GM12892 (cell line): ENCODE measurements around the gene PRR36.

Experiments used
- DNase-seq: peaks from one replicate; pipeline ENCODE4 v3.0.0; 2011; ENCODE audit not compliant: insufficient read length
- FAIRE-seq: peaks from 2 replicates; lab custom pipeline; 2011; peaks lifted over from hg19 to GRCh38; lab: Jason Lieb, UNC
- POLR2A ChIP-seq: IDR thresholded peaks from 2 replicates; pipeline ENCODE4 v1.6.1; 2011; ENCODE audit warnings: low read depth, low read length, control low read depth
- POLR2AphosphoS5 ChIP-seq: IDR thresholded peaks from 2 replicates; pipeline ENCODE4 v1.6.1; 2011; ENCODE audit warnings: low read depth, low read length, control low read depth
- TAF1 ChIP-seq: IDR thresholded peaks from 2 replicates; pipeline ENCODE4 v1.6.1; 2011; ENCODE audit warnings: low read depth, mild to moderate bottlenecking, control low read depth, low read length, borderline replicate concordance

Gene PRR36

GRCh38 chr19:7866399-7867091, 7.6 kb downstream of the PRR36 start:
- TF ChIP-seq POLR2A: no peak
- TF ChIP-seq POLR2AphosphoS5: no peak
- no peak for TF ChIP-seq TAF1
- no peak for DNase-seq
- FAIRE-seq: no peak

- no peak for TF ChIP-seq POLR2A
- no peak for TF ChIP-seq TAF1
- no peak for TF ChIP-seq POLR2AphosphoS5
- FAIRE-seq: peak; percentile 54
- peak; percentile 22 for DNase-seq
Measured at GRCh38 chr19:7865262-7865911, 8.8 kb downstream of the PRR36 start.

- no peak for TF ChIP-seq POLR2AphosphoS5
- no peak for TF ChIP-seq POLR2A
- no peak for TF ChIP-seq TAF1
Measured at GRCh38 chr19:7864690-7865074, 9.5 kb downstream of the PRR36 start.

GRCh38 chr19:7863971-7864689, 10.1 kb downstream of the PRR36 start:
- no peak for FAIRE-seq
- peak; percentile 17 for DNase-seq
- TF ChIP-seq TAF1 (no peak), POLR2A (no peak), POLR2AphosphoS5 (no peak)

More at GRCh38 chr19:7864690-7865074, 9.5 kb downstream of the PRR36 start:
- FAIRE-seq (no peak), DNase-seq (no peak)

DNA sequence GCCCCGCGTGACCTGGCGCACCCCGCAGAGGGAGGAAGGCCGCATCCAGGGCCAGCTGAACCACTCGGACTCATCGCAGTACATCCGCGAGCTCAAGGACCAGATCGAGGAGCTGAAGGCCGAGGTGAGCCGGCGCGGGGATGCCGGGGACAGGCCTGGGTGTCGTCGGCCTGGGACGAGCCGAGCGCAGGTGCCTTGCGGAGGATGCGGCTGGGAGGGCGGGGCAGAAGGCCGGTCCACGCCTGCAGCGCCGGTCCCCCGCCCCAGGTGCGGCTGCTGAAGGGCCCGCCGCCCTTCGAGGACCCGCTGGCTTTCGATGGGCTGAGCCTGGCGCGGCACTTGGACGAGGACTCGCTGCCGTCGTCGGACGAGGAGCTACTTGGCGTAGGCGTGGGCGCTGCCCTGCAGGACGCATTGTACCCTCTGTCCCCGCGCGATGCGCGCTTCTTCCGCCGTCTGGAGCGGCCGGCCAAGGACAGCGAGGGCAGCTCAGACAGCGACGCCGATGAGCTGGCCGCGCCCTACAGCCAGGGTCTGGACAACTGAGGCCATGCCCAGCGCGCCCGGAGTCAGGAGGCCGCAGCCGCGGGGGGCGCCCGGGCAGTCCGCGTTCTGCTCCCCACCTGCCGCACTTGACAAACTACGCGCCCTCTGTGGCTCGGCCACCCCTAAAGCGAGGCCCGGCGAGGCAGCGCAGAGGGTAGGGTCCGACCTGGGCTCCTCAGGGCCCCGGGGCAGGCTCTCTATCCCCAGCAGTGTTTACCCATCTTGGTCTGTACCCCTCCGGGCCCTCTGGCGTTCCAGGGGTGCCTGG, 10.8 kb downstream of the PRR36 start:
- TF ChIP-seq POLR2AphosphoS5: no peak
- TF ChIP-seq TAF1: no peak
- DNase-seq (no peak), FAIRE-seq (no peak)

GRCh38 chr19:7862413-7862951, 11.7 kb downstream of the PRR36 start:
- no peak for TF ChIP-seq POLR2AphosphoS5
- no peak for TF ChIP-seq POLR2A
- no peak for TF ChIP-seq TAF1
- DNase-seq (peak; percentile 82), FAIRE-seq (peak; percentile 33)

GRCh38 chr19:7861619-7862412, 12.4 kb downstream of the PRR36 start:
- TF ChIP-seq POLR2AphosphoS5: no peak
- TF ChIP-seq POLR2A: no peak
- no peak for TF ChIP-seq TAF1
- DNase-seq (no peak), FAIRE-seq (no peak)

DNA sequence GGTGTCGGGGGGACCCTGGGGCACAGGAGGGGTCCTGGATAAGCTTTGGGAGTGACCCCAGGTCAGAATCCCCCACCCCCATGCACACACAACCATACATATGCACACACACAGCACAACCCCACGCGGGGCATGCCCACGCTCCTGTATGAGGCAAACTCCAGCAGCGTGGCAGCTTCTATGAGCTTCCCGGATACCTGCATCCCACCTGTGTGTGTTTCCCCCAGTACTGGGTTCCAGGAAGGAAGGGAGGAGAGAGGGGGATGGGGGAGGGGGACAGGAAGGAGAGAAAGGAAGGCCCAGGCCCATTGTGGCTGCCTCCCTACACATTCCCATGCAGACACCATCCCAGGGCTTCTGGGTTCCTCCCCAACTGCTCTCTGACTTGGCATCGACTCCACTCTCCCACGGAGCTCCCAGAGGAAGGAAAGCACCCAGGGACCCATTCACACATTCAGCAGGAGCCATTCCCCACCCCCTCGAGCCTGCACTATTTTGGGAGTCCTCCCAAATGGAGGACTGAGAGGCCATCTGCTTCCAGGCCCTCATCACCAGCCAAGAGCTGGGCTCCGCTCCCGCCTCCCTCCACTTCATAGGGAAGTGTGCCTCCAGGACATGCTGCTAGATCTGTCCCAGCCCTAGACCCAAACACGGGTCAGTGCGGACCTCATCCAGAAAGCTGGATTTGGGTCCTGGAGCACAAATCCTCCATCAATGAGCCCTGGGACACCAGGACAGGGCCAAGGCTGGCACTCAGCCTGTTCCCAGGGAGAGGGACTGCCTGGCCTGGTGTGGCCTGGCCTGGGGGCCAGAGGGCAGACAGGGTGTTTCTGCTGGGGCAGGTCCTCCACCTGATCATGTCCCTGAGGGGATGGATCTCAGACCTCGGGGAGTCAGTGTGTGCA, 13.2 kb downstream of the PRR36 start:
- TF ChIP-seq TAF1 (no peak), POLR2A (no peak), POLR2AphosphoS5 (no peak)
- DNase-seq (no peak), FAIRE-seq (no peak)
